Psoas muscle (tissue), 8 donors: ENCODE results near the gene SFI1. TPM values are rescaled to one million over a fixed set of nuclear protein-coding genes. Genes with fewer than 3 reads are reported as not detected.
A peak's percentile ranks its signal among the peaks of the same experiment; 100 is the strongest.

Experiments used
- ATAC-seq, 4 donors: fragments of 200-7000 bp; cut with Tn5 transposase; one replicate each; pipeline ENCODE4 v1.9.1; 2020; ENCODE audit warnings: moderate library complexity in 3 of 4, mild to moderate bottlenecking in 2 of 4
- DNase-seq, 2 donors: peaks; one replicate each; pipeline ENCODE4 v3.0.0-alpha.2; 2020
- H3K27ac ChIP-seq: fragments of 200-600 bp; one replicate; pipeline ENCODE4 v1.8.0; 2022
- H3K27me3 ChIP-seq, 3 donors: fragments of 200-600 bp in 1 of 3; one replicate each; pipeline versions ENCODE4 v1.6.1 to v1.8.0; 2013 to 2022; ENCODE audit warnings: low read length in 2 of 3, mild to moderate bottlenecking in 2 of 3, moderate library complexity in 1 of 3; ENCODE audit not compliant: insufficient read depth in 3 of 3
- H3K36me3 ChIP-seq, 2 donors: fragments of 200-600 bp in 1 of 2; one replicate each; pipeline versions ENCODE4 v1.6.1 to v1.8.0; 2013 to 2022; ENCODE audit warnings: low read depth in 1 of 2, mild to moderate bottlenecking in 1 of 2, moderate library complexity in 1 of 2; ENCODE audit not compliant: insufficient read depth in 1 of 2
- H3K4me1 ChIP-seq: fragments of 200-600 bp; one replicate; pipeline ENCODE4 v1.8.0; 2022
- H3K4me3 ChIP-seq: fragments of 200-600 bp; one replicate; pipeline ENCODE4 v1.8.0; 2022; ENCODE audit warnings: mild to moderate bottlenecking
- H3K9me3 ChIP-seq: fragments of 200-600 bp; one replicate; pipeline ENCODE4 v1.8.0; 2022
- WGBS, 3 donors: extraction: QIAGEN DNeasy Blood & Tissue Kit; methylation state at CpG; one replicate each; pipeline versions ENCODE4 v1.1.6 to v1.1.7; 2013; 5-methylcytosine and 5-hydroxymethylcytosine counted together
- intact Hi-C, 2 donors: fragments of 100-400 bp; cut with DNase I; formaldehyde crosslinking; loops; one replicate each; pipeline versions ENCODE4 v1.11.0 to v1.14.2; 2022
- polyA plus RNA-seq, 3 donors: library from polyadenylated mRNA; stranded (reverse); fragments of 200-250 nt; gene quantifications; one replicate each; pipeline ENCODE4 v1.2.3, GENCODE V29; 2013
- total RNA-seq, 4 donors: library from RNA; stranded (reverse); fragmentation: NEBNext Ultra II Directional in 2 of 4; extraction: Animal tissue kit (Norgen Biotek cat#: 25700) in 2 of 4; gene quantifications; one replicate each; pipeline versions ENCODE4 v1.2.1 to v1.2.4, GENCODE V29; 2021 to 2023
- TF ChIP-seq, protein P1 (sequence below): fragments of 200-600 bp; IDR thresholded peaks from one replicate; pipeline ENCODE4 v1.8.0; 2022; ENCODE audit warnings: antibody characterized with exemption
- donor health status: healthy with polysubstance abuse.
- donor health status: DM: no; HTN: no; CAD: no; lungs with moderate emphysema.
- donor health status: Bipolar disorder and iron deficiency.
- donor health status: healthy.
- donor health status: DM: yes; HTN: yes; CAD: no.
- donor health status: DM: no; HTN: no; CAD: no.
- donor health status: DM: no; HTN: no; CAD: no.
- donor health status: DM: yes; HTN: yes; CAD: no.

The SFI1 gene
- total and polyA plus RNA-seq, 7 donors, result 1.5 to 8.6 (median 3.9) TPM

DNA sequence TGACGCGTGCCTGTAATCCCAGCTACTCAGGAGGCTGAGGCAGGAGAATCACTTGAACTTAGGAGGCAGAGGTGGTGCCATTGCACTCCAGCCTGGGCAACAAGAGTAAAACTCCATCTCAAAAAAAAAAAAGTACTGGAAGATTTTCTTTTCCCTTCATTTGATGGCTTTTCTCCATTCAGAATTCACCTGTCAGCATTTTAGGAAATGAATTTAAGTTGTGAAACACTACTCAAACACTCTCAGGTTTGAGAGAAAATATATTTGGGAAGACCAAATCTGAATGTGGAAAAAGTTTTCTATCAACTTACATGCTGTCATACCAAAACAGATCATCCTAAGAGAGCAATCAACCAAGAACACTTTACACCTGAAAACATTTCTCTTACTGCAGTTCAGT is 9.4 kb upstream of the SFI1 start:
- TF ChIP-seq, protein P1, sequence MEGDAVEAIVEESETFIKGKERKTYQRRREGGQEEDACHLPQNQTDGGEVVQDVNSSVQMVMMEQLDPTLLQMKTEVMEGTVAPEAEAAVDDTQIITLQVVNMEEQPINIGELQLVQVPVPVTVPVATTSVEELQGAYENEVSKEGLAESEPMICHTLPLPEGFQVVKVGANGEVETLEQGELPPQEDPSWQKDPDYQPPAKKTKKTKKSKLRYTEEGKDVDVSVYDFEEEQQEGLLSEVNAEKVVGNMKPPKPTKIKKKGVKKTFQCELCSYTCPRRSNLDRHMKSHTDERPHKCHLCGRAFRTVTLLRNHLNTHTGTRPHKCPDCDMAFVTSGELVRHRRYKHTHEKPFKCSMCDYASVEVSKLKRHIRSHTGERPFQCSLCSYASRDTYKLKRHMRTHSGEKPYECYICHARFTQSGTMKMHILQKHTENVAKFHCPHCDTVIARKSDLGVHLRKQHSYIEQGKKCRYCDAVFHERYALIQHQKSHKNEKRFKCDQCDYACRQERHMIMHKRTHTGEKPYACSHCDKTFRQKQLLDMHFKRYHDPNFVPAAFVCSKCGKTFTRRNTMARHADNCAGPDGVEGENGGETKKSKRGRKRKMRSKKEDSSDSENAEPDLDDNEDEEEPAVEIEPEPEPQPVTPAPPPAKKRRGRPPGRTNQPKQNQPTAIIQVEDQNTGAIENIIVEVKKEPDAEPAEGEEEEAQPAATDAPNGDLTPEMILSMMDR, result no peak
- intact Hi-C loops, result loop anchor here in 1 of 2 donors (10.0 kb wide), 1 partner anchor 142 kb away; the partner anchor contains the start of gene PATZ1
- no peak for DNase-seq
- no peak overlapping the region for H3K27ac ChIP-seq
- WGBS, 3 donors, result 93 to 95% (median 94%) methylated on average over 2 of the region's 2 CpGs
- H3K27me3 ChIP-seq, result no peaks in the 10 kb centered on the region
- no peak for ATAC-seq
- H3K36me3 ChIP-seq, result peaks cover 2 to 59% of the 10 kb centered on the region in 2 donors
- H3K4me1 ChIP-seq, result peaks cover 26% of the 10 kb centered on the region
- H3K9me3 ChIP-seq, result no peaks in the 10 kb centered on the region
- H3K4me3 ChIP-seq, result no peak overlapping the region

DNA sequence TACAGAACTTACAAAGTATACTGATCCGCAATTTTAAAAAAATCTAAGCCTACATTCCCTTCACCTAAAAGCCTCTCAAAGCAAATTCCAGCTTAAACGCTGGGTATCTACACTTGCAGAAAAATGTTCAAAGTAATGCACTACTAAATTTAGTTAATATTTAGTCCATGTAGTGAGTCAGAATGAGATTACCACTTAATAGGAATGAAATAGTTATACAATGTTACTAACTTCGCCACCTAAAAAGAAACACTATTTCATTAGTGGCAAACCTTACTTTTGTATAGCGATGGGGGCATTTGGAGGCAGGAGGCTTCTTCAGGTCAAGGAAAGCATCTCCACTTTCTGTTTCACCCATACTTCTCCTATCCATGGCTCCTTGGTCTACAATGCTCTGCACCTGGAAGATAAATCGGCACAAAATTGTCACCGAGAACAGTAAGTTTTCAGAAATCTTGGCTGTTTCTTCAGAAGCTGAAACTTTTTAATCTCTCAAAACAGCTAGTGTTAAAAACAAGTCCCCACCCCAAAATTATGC is 7.9 kb upstream of the SFI1 start:
- peak overlapping the region; percentile 98 for H3K27ac ChIP-seq
- H3K36me3 ChIP-seq, result peaks cover 2 to 44% of the 10 kb centered on the region in 2 donors
- ATAC-seq, result no peak
- H3K4me3 ChIP-seq, result peak overlapping the region; percentile 92
- H3K4me1 ChIP-seq, result peaks cover 27% of the 10 kb centered on the region
- intact Hi-C loops, result loop anchor here in 1 of 2 donors (10.0 kb wide), 1 partner anchor 144 kb away; the partner anchor contains the start of gene PATZ1
- H3K27me3 ChIP-seq, result no peaks in the 10 kb centered on the region
- no peaks in the 10 kb centered on the region for H3K9me3 ChIP-seq
- DNase-seq, result no peak
- WGBS, 3 donors, result 74 to 80% (median 74%) methylated on average over 6 of the region's 6 CpGs
- TF ChIP-seq, protein P1, result no peak

- Histone ChIP-seq H3K4me3 (peak overlapping the region; percentile 92), H3K27me3 (no peaks in the 10 kb centered on the region), H3K4me1 (peaks cover 33% of the 10 kb centered on the region), H3K27ac (peak overlapping the region; percentile 98), H3K36me3 (peaks cover 2 to 37% of the 10 kb centered on the region in 2 donors), H3K9me3 (no peaks in the 10 kb centered on the region)
- TF ChIP-seq, protein P1, result no peak
- intact Hi-C loops, result loop anchor here in 1 of 2 donors (10.0 kb wide), 1 partner anchor 144 kb away; the partner anchor contains the start of gene PATZ1
- 0% methylated on average over 21 to 61 of the region's 61 CpGs for WGBS, 3 donors
- DNase-seq, result peak; percentile 39 to 71
- peak; percentile 11 to 18 (median 14) for ATAC-seq
These were observed 7.2 kb upstream of the SFI1 start for GRCh38 chr22:31488988-31489617.

- Histone ChIP-seq H3K4me3 (peak within 1 kb of the TSS; percentile 92), H3K9me3 (no peaks in the 10 kb centered on the region), H3K4me1 (peaks cover 40% of the 10 kb centered on the region), H3K27me3 (no peaks in the 10 kb centered on the region), H3K27ac (peak within 1 kb of the TSS; percentile 98), H3K36me3 (peaks cover 2 to 30% of the 10 kb centered on the region in 2 donors)
- 0 to 1% (median 0%) methylated on average over 60 to 100 of the region's 100 CpGs for WGBS, 3 donors
- DNase-seq (peak; percentile 91 to 94), ATAC-seq (peak; percentile 92 to 95 (median 94))
- intact Hi-C loops, result loop anchor here in 1 of 2 donors (10.0 kb wide), 1 partner anchor 145 kb away; the partner anchor contains the start of gene PATZ1
- TF ChIP-seq, protein P1, result no peak
These were observed 6.5 kb upstream of the SFI1 start, which contains the start of gene EIF4ENIF1 for GRCh38 chr22:31489632-31490495. TSS of gene EIF4ENIF1 (minus strand) at chr22:31489842. CDS start at chr22:31488718, 1,124 bp downstream.
